AG09309 (cell line): ENCODE data around the gene MYOG.
A peak's percentile ranks its signal among the peaks of the same experiment; 100 is the strongest.

ENCODE experiments used
- DNase-seq: peaks from one replicate; pipeline ENCODE4 v3.0.0-alpha.2; 2010; ENCODE audit warnings: low read depth
- H3K4me3 ChIP-seq: 2 replicates; pipeline ENCODE4 v1.5.1; 2011; ENCODE audit warnings: mild to moderate bottlenecking, low read depth, low read length, moderate library complexity; ENCODE audit not compliant: control insufficient read depth
- TF ChIP-seq, protein P1 (sequence below): IDR thresholded peaks from 2 replicates; pipeline ENCODE4 v1.5.1; 2011; ENCODE audit warnings: mild to moderate bottlenecking, low read depth, low read length, inconsistent platforms; ENCODE audit not compliant: insufficient read depth, control insufficient read depth; ENCODE audit errors: missing control alignments

MYOG gene

DNA sequence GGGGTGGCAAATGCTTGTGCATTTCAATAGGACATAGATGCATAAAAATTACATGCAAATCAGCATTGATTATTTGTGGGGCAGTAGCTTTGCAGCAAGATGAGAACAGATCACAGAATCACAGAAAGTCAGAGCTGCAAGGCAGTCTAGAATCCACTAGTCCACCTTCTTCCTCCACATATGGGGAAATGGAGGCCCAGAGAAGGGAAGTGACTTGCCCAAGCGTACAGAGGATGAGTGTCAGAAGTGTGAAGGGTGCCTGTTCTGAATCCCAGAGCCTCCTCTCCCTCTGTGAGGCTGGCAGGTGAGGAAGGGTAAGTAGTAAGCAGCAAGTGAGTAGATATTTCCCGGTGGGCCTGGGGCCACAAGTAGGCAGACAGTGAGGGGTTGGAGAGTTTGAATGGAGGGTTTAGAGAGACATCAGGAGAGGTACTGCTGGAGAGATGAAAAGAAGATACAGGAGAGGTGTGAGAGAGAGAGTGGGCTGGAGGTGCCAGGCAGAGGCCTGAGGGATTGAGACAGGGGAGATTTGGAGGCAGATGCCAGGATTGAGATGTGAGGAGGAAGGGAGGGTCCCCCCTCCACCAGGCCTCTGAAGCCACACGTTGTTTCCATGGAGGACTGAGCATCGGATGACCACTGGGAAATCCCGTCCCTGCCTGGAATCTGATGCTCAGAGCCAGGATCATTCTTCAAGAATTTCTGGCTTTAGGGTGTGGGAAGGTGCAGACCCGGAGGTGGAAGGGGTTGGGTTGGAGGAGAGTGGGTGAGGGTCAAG is 4.8 kb upstream of the MYOG start:
- TF ChIP-seq, protein P1, sequence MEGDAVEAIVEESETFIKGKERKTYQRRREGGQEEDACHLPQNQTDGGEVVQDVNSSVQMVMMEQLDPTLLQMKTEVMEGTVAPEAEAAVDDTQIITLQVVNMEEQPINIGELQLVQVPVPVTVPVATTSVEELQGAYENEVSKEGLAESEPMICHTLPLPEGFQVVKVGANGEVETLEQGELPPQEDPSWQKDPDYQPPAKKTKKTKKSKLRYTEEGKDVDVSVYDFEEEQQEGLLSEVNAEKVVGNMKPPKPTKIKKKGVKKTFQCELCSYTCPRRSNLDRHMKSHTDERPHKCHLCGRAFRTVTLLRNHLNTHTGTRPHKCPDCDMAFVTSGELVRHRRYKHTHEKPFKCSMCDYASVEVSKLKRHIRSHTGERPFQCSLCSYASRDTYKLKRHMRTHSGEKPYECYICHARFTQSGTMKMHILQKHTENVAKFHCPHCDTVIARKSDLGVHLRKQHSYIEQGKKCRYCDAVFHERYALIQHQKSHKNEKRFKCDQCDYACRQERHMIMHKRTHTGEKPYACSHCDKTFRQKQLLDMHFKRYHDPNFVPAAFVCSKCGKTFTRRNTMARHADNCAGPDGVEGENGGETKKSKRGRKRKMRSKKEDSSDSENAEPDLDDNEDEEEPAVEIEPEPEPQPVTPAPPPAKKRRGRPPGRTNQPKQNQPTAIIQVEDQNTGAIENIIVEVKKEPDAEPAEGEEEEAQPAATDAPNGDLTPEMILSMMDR, result no peak
- H3K4me3 ChIP-seq, result no peak overlapping the region
- DNase-seq, result no peak

GRCh38 chr1:203089651-203090045 is 3.8 kb upstream of the MYOG start:
- DNase-seq, result no peak
- H3K4me3 ChIP-seq, result no peak overlapping the region
- TF ChIP-seq, protein P1, result no peak

DNA sequence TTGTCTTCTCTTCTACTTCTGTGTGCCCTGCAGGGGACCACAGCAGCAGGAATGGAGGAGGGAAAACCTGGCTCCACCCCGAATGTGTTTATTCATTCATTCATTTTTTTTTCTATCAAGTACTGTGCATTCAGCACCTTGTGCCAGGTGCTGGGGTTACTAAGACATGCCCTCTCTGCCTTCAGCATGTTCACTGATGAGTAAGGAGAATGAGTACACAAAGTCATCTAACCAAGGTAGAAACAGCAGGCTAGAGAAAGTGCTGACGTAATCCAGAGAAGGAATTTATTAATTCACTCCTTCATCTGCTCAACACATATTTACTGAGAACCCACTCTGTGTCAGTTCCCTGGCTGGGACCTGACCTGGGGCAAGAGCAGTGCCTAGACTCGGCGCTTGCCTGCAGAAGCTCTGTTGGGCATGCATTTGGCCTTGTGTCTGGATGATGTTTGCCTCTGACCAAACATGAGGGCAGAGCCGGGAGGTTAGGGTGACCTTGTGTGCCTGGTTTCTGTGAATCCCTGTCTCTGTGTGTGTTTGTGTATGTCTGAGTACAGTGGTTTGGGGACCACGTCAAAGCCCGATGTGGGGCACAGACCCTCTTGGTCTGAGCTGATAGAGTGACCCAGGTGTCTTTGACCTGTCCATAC is 3.3 kb upstream of the MYOG start:
- no peak overlapping the region for H3K4me3 ChIP-seq
- DNase-seq, result no peak
- TF ChIP-seq, protein P1, result no peak

- DNase-seq, result no peak
- TF ChIP-seq, protein P1, result no peak
- no peak overlapping the region for H3K4me3 ChIP-seq
Measured at GRCh38 chr1:203088441-203088840, 2.6 kb upstream of the MYOG start.

GRCh38 chr1:203086992-203087763 is 1.4 kb upstream of the MYOG start:
- no peak for DNase-seq
- TF ChIP-seq, protein P1, result no peak
- no peak overlapping the region for H3K4me3 ChIP-seq

DNA sequence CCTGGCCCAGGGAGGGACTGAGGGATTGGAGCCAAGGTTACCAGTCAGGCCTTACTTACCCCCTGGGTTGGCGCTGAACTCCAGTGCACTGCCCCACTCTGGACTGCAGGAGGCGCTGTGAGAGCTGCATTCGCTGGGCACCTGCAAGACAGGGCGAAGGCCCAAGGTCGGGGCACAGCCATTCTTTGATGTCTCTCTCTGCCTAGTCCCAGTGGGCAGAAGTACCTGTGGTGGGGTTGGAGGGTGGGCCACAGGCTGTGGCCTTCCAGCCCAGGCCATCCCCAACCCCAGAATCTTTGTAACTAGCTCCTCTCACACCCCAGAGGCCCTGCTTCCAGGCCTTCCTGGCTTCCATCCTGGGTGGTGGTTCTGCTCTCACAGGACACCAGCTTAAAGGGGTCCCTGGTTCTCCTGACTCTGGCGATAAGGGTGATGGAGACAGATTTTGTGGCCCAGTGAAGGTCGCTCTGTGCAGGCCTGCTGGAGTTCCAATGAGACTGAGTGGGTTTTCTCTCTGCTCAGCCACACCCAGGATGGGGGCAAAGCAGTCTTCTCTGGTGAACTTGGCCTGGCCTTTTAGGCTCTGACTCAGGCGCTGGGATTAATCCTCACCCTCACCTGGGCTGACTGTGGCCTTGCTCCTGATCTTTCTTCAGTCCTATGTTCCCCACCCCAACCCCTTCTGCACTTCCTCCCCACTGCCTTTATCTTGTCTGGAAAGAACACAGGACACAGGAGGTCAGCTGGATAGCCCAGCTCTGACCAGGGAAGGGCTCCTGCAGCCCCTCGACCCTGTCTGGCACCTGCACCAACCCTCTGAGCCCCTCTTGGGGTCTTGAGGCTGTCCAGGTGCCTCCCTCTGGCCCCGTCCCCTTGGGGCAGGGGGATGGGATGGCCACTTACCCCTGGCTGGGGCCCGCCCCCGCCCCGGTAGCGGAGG is 954 bp downstream of the MYOG start:
- TF ChIP-seq, protein P1, result peak; percentile 48
- no peak for DNase-seq
- no peak overlapping the region for H3K4me3 ChIP-seq
